ENCODE data around the gene ARHGAP26. TPM values are rescaled to one million over a fixed set of nuclear protein-coding genes. Genes with fewer than 3 reads are reported as not detected.

Gene ARHGAP26
- total RNA-seq, 4 donors from 2014 or later, result 61.0 to 76.7 (median 61.2) TPM

GRCh38 chr5:142845402-142845921 lies 75.3 kb downstream of the ARHGAP26 start:
- WGBS, 2 donors (ENCODE audit: low coverage in 1 of 2), result 29% methylated on average over 4 of the region's 4 CpGs; no CpG with 5 or more reads in 1 of the 2 donors
- no peaks in the 10 kb centered on the region for H3K9me3 ChIP-seq

GRCh38 chr5:142845954-142846398 lies 75.8 kb downstream of the ARHGAP26 start:
- H3K27ac ChIP-seq, result peak overlapping the region; percentile 54 to 77 (median 75)
- WGBS, 2 donors (ENCODE audit: low coverage in 1 of 2), result 49 to 58% methylated on average over 4 to 9 of the region's 9 CpGs
- intact Hi-C loops (cut with DNase I; ENCODE audit: low total_unique reads) (no loop called here), in situ Hi-C loops (cut with MboI; ENCODE audit: low pct_ligation_motif_present in 1 of 4, low pct_unique_long_range_greater_than_20kb in 1 of 4, low sequenced_read_pairs in 3 of 4) (no loop called here)
- peaks cover 13 to 56% (median 41%) of the 10 kb centered on the region in 4 donors for H3K4me1 ChIP-seq
- no peaks in the 10 kb centered on the region for H3K36me3 ChIP-seq
- no peak overlapping the region for H3K4me3 ChIP-seq
- H3K27me3 ChIP-seq, result no peaks in the 10 kb centered on the region
- TF ChIP-seq POLR2A (IDR thresholded peaks at IDR 0.05) (no peak), POLR2AphosphoS5 (IDR thresholded peaks at IDR 0.05) (no peak), CTCF (IDR thresholded peaks at IDR 0.05) (no peak), EP300 (IDR thresholded peaks at IDR 0.05; ENCODE audit: low read depth) (no peak)
- H3K9me3 ChIP-seq, result no peaks in the 10 kb centered on the region
- DNase-seq, result no peak

More at GRCh38 chr5:142845402-142845921, 75.3 kb downstream of the ARHGAP26 start:
- H3K36me3 ChIP-seq, result no peaks in the 10 kb centered on the region
- peak overlapping the region; percentile 54 to 77 (median 75) for H3K27ac ChIP-seq
- in situ Hi-C loops (cut with MboI; ENCODE audit: low pct_ligation_motif_present in 1 of 4, low pct_unique_long_range_greater_than_20kb in 1 of 4, low sequenced_read_pairs in 3 of 4) (no loop called here), intact Hi-C loops (cut with DNase I; ENCODE audit: low total_unique reads) (no loop called here)
- H3K4me1 ChIP-seq, result peaks cover 16 to 61% (median 46%) of the 10 kb centered on the region in 4 donors
- no peaks in the 10 kb centered on the region for H3K27me3 ChIP-seq
- TF ChIP-seq EP300 (IDR thresholded peaks at IDR 0.05; ENCODE audit: low read depth) (no peak), CTCF (IDR thresholded peaks at IDR 0.05) (no peak), POLR2A (IDR thresholded peaks at IDR 0.05) (no peak), POLR2AphosphoS5 (IDR thresholded peaks at IDR 0.05) (no peak)
- H3K4me3 ChIP-seq, result no peak overlapping the region
- DNase-seq, result peak; percentile 37

- Histone ChIP-seq H3K4me1 (peaks cover 13 to 52% (median 37%) of the 10 kb centered on the region in 4 donors), H3K27me3 (no peaks in the 10 kb centered on the region), H3K36me3 (no peaks in the 10 kb centered on the region), H3K27ac (peak overlapping the region; percentile 54 to 77 (median 75)), H3K4me3 (no peak overlapping the region), H3K9me3 (no peaks in the 10 kb centered on the region)
- TF ChIP-seq POLR2AphosphoS5 (IDR thresholded peaks at IDR 0.05) (no peak), POLR2A (IDR thresholded peaks at IDR 0.05) (no peak), CTCF (IDR thresholded peaks at IDR 0.05) (no peak), EP300 (IDR thresholded peaks at IDR 0.05; ENCODE audit: low read depth) (no peak)
- intact Hi-C loops (cut with DNase I; ENCODE audit: low total_unique reads), result no loop called here
- DNase-seq, result no peak
- in situ Hi-C loops (cut with MboI; ENCODE audit: low pct_ligation_motif_present in 1 of 4, low pct_unique_long_range_greater_than_20kb in 1 of 4, low sequenced_read_pairs in 3 of 4), result no loop called here
These were observed 76.2 kb downstream of the ARHGAP26 start for GRCh38 chr5:142846406-142846805.

GRCh38 chr5:142847898-142848790 lies 78.0 kb downstream of the ARHGAP26 start:
- Histone ChIP-seq H3K9me3 (no peaks in the 10 kb centered on the region), H3K4me3 (no peak overlapping the region), H3K4me1 (peaks cover 13 to 45% (median 29%) of the 10 kb centered on the region in 4 donors), H3K27me3 (no peaks in the 10 kb centered on the region), H3K27ac (no peak overlapping the region), H3K36me3 (no peaks in the 10 kb centered on the region)
- TF ChIP-seq POLR2AphosphoS5 (IDR thresholded peaks at IDR 0.05) (no peak), EP300 (IDR thresholded peaks at IDR 0.05; ENCODE audit: low read depth) (no peak), CTCF (IDR thresholded peaks at IDR 0.05) (no peak), POLR2A (IDR thresholded peaks at IDR 0.05) (no peak)
- DNase-seq, result no peak
- intact Hi-C loops (cut with DNase I; ENCODE audit: low total_unique reads), result no loop called here
- 86 to 100% methylated on average over 4 to 7 of the region's 7 CpGs for WGBS, 2 donors (ENCODE audit: low coverage in 1 of 2)
- in situ Hi-C loops (cut with MboI; ENCODE audit: low pct_ligation_motif_present in 1 of 4, low pct_unique_long_range_greater_than_20kb in 1 of 4, low sequenced_read_pairs in 3 of 4), result no loop called here
